Coronary artery (tissue), 2 donors: ENCODE data around the gene PLAC1.

ENCODE experiments used
- DNase-seq: peaks from one replicate; pipeline ENCODE4 v3.0.0-alpha.2; 2017; ENCODE audit warnings: low spot score
- H3K27ac ChIP-seq, 2 donors: fragments of 200-600 bp; sonication (generic); one replicate each; pipeline ENCODE4 v1.5.1; 2016 to 2019
- H3K4me3 ChIP-seq: fragments of 200-600 bp; sonication (generic); 2 replicates; pipeline ENCODE4 v1.5.1; 2016; ENCODE audit warnings: mild to moderate bottlenecking, moderate library complexity
- TF ChIP-seq, protein P1 (sequence below): fragments of 200-600 bp; sonication (generic); IDR thresholded peaks from one replicate; pipeline ENCODE4 v1.5.1; 2019; ENCODE audit warnings: antibody characterized with exemption

Gene PLAC1

DNA sequence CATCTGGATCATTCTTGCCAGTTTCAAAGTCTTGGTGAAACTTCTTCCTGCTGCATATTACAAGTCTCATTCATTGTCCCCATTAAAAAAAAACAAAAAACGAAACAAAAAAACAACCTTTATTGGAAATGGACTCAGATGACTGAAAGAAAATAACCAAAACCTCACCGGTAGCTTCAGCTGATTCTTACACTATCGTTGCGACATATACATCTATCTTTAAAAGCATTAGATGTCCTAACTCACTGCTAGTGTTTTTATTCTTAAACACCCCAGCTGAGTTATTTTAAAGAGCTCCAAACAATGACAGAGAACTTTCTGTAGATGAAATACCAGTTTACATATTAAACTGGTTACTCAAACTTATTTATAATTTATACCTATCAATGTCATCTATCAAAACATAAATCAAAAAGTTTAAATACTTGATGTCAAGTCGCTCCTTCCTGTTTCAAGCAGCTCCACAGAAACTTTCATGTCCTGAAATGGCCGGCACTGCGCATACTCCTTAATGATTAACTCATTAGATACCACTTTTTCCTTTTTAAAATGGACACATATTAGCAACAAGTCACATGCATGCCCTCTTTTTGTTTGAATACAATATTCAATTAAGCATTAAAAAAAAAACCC, 111.1 kb downstream of the PLAC1 start:
- TF ChIP-seq, protein P1, sequence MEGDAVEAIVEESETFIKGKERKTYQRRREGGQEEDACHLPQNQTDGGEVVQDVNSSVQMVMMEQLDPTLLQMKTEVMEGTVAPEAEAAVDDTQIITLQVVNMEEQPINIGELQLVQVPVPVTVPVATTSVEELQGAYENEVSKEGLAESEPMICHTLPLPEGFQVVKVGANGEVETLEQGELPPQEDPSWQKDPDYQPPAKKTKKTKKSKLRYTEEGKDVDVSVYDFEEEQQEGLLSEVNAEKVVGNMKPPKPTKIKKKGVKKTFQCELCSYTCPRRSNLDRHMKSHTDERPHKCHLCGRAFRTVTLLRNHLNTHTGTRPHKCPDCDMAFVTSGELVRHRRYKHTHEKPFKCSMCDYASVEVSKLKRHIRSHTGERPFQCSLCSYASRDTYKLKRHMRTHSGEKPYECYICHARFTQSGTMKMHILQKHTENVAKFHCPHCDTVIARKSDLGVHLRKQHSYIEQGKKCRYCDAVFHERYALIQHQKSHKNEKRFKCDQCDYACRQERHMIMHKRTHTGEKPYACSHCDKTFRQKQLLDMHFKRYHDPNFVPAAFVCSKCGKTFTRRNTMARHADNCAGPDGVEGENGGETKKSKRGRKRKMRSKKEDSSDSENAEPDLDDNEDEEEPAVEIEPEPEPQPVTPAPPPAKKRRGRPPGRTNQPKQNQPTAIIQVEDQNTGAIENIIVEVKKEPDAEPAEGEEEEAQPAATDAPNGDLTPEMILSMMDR = no peak
- DNase-seq = no peak
- no peak overlapping the region for H3K27ac ChIP-seq
- no peak overlapping the region for H3K4me3 ChIP-seq

DNA sequence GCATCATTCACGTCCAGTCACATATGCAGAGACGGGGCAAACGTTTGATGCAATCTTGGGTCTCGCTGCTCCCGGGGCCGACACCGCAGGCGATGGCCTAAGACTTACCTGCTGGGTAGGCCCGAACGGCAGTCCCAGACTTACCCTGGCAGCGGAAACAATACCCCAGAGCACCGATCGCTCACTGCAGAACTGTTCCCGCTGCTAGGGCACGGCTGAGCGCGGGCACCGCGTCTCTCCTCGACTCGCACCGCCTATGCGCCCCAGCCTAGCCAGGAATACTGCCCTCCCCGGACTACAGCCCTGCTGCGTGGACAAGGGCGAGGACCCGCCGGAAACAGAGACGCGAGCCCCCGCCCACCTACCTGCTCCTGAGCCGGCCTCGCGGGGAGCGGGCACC, 112.1 kb downstream of the PLAC1 start:
- Histone ChIP-seq H3K27ac (no peak overlapping the region), H3K4me3 (no peak overlapping the region)
- TF ChIP-seq, protein P1 = no peak
- no peak for DNase-seq

DNA sequence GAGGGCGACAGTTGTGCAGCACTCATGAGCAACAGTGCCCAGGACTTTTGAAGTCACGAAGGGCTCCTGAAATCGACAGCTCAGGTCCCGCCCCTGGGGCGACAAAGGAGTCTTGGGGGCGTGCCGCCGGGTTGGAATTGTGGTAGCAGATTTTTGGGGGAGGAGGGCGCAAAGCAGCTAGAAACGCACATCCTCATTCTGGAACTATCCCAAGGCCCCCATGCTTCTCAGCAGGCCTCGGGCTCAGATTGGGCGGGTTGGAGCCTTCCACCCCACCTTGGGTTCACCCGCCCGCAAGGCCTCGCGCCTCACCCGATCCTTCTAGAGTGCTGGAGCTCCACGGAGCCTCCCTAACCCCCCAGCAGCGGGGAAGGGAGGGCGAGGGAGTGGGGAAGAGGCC, 112.8 kb downstream of the PLAC1 start:
- TF ChIP-seq, protein P1 = no peak
- Histone ChIP-seq H3K27ac (no peak overlapping the region), H3K4me3 (no peak overlapping the region)
- DNase-seq = no peak

DNA sequence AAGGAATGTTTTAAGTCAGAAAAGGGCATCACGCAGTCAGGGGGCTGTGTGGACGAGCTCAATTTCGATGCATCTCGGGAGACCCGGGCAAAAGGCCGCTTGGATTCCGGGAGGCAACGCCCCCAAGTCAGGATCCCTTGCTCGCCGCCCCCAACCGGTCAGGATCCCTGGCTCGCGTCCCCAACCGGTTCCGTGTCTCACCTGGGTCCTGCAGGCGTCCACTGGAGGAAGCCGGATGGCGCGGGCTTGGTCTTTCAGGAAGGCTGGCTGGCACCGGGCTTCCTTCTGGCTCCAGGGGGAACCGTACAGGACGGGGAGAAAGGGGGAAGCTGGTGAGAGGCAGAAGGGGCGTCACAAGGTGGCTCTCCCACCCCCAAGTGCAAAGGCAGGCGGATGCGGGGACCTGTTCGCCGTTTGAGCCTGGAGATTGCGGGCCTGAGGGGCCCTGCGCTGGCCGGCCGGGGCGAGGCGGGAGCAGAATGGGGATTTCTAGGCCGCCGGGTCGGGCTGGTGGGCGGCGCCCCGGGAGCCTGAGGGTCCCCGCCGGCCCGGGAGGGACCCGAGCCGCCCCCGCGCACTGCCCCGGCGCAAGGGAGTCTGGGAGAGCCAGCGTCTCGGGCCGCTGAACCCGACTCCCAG, 113.6 kb downstream of the PLAC1 start:
- no peak for DNase-seq
- peak overlapping the region; percentile 49 for H3K4me3 ChIP-seq
- H3K27ac ChIP-seq = no peak overlapping the region
- TF ChIP-seq, protein P1 = no peak

DNA sequence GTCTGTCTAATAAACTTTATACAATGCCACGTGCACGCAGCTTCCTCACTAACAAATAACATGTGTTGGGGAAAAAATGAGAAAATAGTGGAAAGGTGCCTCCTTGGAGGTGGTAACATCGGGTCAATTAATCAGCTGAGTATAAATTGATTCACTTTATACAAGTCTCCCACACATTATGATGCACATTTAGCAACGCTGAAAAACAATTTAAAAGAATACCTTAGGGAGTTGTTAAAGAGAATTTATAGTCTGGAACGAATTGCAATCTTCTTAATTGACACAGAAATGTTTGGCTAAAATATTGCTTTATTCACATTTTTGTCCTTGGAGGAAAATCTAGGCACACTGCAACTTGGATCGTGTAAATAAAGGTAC, 114.1 kb downstream of the PLAC1 start:
- TF ChIP-seq, protein P1 = no peak
- no peak for DNase-seq
- H3K4me3 ChIP-seq = no peak overlapping the region
- no peak overlapping the region for H3K27ac ChIP-seq

DNA sequence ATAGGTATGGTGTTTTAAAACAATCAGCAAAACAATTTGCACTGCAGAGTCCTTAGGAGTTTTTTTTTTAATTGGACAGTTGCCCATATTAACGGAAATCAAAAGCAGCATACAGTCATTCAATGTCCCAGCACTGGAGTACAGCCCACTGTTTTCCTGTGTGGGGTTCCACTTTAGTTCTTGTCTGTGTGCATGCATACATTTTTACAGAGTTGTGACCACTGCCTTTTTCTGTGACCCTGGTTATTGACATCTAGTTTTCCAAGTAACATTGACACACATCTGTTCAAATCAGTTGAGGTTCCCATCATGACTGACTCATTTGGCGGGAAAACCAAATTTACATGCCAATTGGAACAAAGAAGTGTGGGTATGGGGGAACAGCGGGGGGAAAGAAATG, 115.0 kb downstream of the PLAC1 start:
- DNase-seq = no peak
- Histone ChIP-seq H3K27ac (no peak overlapping the region), H3K4me3 (no peak overlapping the region)
- TF ChIP-seq, protein P1 = no peak

DNA sequence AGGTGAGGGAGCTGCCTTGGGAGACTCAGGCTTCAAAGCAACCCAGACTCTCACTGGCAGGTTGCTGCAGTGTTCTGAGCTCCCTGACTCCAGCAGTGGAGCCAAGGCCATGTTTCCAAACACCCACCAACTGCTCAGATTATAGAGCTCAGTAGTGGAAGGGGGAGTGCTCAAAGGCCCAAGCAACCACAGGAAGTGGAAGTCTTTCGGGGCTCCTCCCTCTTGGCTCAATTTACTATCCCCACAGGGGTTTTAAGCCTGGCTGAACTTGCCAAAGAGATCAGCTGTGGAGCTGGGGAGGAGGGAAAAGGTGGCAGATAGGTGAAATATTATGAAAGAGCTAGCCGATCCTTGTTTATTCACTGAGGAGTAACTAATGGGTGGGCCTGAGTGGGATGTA, 115.8 kb downstream of the PLAC1 start:
- Histone ChIP-seq H3K27ac (no peak overlapping the region), H3K4me3 (no peak overlapping the region)
- TF ChIP-seq, protein P1 = no peak
- DNase-seq = no peak
